Measurements from ENCODE around the gene DENND2C.

Gene DENND2C

GRCh38 chr1:114669562-114670082 is at the start of gene DENND2C:
DENND2C (minus strand) TSS chr1:114670049; CDS start chr1:114625984, 44,065 bp downstream.
- DNase-seq = no peak

GRCh38 chr1:114719424-114719787 is 49.6 kb upstream of the DENND2C start:
- no peak for DNase-seq

- DNase-seq = no peak
These were observed 49.0 kb upstream of the DENND2C start for GRCh38 chr1:114718661-114719423.

GRCh38 chr1:114716304-114717170 is 46.7 kb upstream of the DENND2C start, which contains the start of gene NRAS:
NRAS (minus strand) TSS chr1:114716771; CDS start chr1:114716160, 611 bp downstream.
- DNase-seq = peak; percentile 95

GRCh38 chr1:114715952-114716303 is 46.1 kb upstream of the DENND2C start:
- no peak for DNase-seq

GRCh38 chr1:114712977-114713376 is 43.1 kb upstream of the DENND2C start:
- no peak for DNase-seq

GRCh38 chr1:114710360-114710759 is 40.5 kb upstream of the DENND2C start:
- no peak for DNase-seq

GRCh38 chr1:114707604-114708003 is 37.8 kb upstream of the DENND2C start:
- DNase-seq = no peak

- DNase-seq = no peak
These were observed 33.4 kb upstream of the DENND2C start for GRCh38 chr1:114703242-114703641.

- DNase-seq = no peak
These were observed 32.9 kb upstream of the DENND2C start for GRCh38 chr1:114702737-114703136.

- DNase-seq = no peak
These were observed 32.1 kb upstream of the DENND2C start for GRCh38 chr1:114701931-114702330.

GRCh38 chr1:114700036-114700600 is 30.3 kb upstream of the DENND2C start:
- no peak for DNase-seq

GRCh38 chr1:114696810-114697209 is 27.0 kb upstream of the DENND2C start:
- DNase-seq = no peak

- no peak for DNase-seq
These were observed 25.7 kb upstream of the DENND2C start, which contains the start of gene AMPD1 for GRCh38 chr1:114695430-114696058. AMPD1 (minus strand) TSS chr1:114695546; CDS start chr1:114695471, 75 bp downstream.

- DNase-seq = no peak
These were observed 24.9 kb upstream of the DENND2C start for GRCh38 chr1:114694540-114695310.

- no peak for DNase-seq
These were observed 23.1 kb upstream of the DENND2C start for GRCh38 chr1:114692947-114693346.

GRCh38 chr1:114691061-114691460 is 21.2 kb upstream of the DENND2C start:
- DNase-seq = no peak

GRCh38 chr1:114690148-114690547 is 20.3 kb upstream of the DENND2C start:
- DNase-seq = no peak

- DNase-seq = no peak
These were observed 18.7 kb upstream of the DENND2C start for GRCh38 chr1:114688526-114688925.

- DNase-seq = no peak
These were observed 16.0 kb upstream of the DENND2C start for GRCh38 chr1:114685851-114686250.

- no peak for DNase-seq
These were observed 7.8 kb upstream of the DENND2C start for GRCh38 chr1:114677691-114678090.

GRCh38 chr1:114676115-114676514 is 6.3 kb upstream of the DENND2C start:
- DNase-seq = no peak

Measured in CD4-positive, alpha-beta T cell treated with Interleukin-12 subunit alpha and Interleukin-12 subunit beta, for 1 hour (primary cell).